HepG2 (cell line): Measurements from ENCODE around the gene TPGS1. TPM values are rescaled to one million over a fixed set of nuclear protein-coding genes. Genes with fewer than 3 reads are reported as not detected.

ENCODE experiments used
- CEBPG ChIP-seq: IDR thresholded peaks from 2 replicates; pipeline ENCODE4 v1.6.1; 2016
- EP300 ChIP-seq, 3 experiments: sonication (generic) in 1 of 3; formaldehyde crosslinking in 1 of 3; IDR thresholded peaks; 2 replicates each; pipeline versions ENCODE4 v1.5.1 to v1.6.1; 2011 to 2020; ENCODE audit warnings: low read depth in 2 of 3, low read length in 2 of 3, borderline replicate concordance in 1 of 3, improper control_type of control experiment in 1 of 3, mild to moderate bottlenecking in 1 of 3, missing genetic modification reagents in 1 of 3, moderate library complexity in 1 of 3
- FIP1L1 ChIP-seq: fragments of 200-400 bp; formaldehyde crosslinking; IDR thresholded peaks from 2 replicates; pipeline ENCODE4 v1.6.1; 2018; ENCODE audit warnings: low read depth, mild to moderate bottlenecking, low read length, moderate library complexity, borderline replicate concordance; ENCODE audit not compliant: insufficient read depth
- HIC2 ChIP-seq: sonication (generic); formaldehyde crosslinking; IDR thresholded peaks from 2 replicates; pipeline ENCODE4 v1.9.0; 2022; ENCODE audit warnings: low read depth, missing genetic modification reagents
- IKZF4 ChIP-seq: sonication (generic); formaldehyde crosslinking; IDR thresholded peaks from 2 replicates; pipeline ENCODE4 v1.5.1; 2020; ENCODE audit warnings: borderline replicate concordance, mild to moderate bottlenecking, low read depth, missing genetic modification reagents; ENCODE audit errors: not compliant biosample characterization
- MLXIP ChIP-seq: sonication (generic); formaldehyde crosslinking; IDR thresholded peaks from 2 replicates; pipeline ENCODE4 v1.9.0; 2021; ENCODE audit warnings: missing genetic modification reagents, borderline replicate concordance
- MXI1 ChIP-seq: IDR thresholded peaks from 3 replicates; pipeline ENCODE4 v1.6.1; 2012; ENCODE audit warnings: low read depth, low read length, inconsistent platforms, borderline replicate concordance
- NKX3-1 ChIP-seq: sonication (generic); formaldehyde crosslinking; IDR thresholded peaks from 2 replicates; pipeline ENCODE4 v1.5.0; 2020; ENCODE audit warnings: missing genetic modification reagents
- PBX2 ChIP-seq: IDR thresholded peaks from 2 replicates; pipeline ENCODE4 v1.6.1; 2016; ENCODE audit warnings: control low read depth
- SMAD3 ChIP-seq: sonication (generic); formaldehyde crosslinking; IDR thresholded peaks from 2 replicates; pipeline ENCODE4 v1.4.0; 2020; ENCODE audit warnings: missing genetic modification reagents
- SNAI1 ChIP-seq: sonication (generic); formaldehyde crosslinking; IDR thresholded peaks from 2 replicates; pipeline ENCODE4 v1.5.0; 2020; ENCODE audit warnings: mild to moderate bottlenecking, missing genetic modification reagents, borderline replicate concordance
- SUZ12 ChIP-seq: fragments of 150-350 bp; IDR thresholded peaks from 2 replicates; pipeline ENCODE4 v1.6.1; 2014; ENCODE audit warnings: low read depth, low read length
- TOPORS ChIP-seq: sonication (generic); formaldehyde crosslinking; IDR thresholded peaks from 2 replicates; pipeline ENCODE4 v1.8.0; 2023; ENCODE audit warnings: mild to moderate bottlenecking, missing genetic modification reagents
- XBP1 ChIP-seq: sonication (generic); formaldehyde crosslinking; IDR thresholded peaks from 2 replicates; pipeline ENCODE4 v1.5.0; 2020; ENCODE audit warnings: missing genetic modification reagents
- ZBTB34 ChIP-seq: sonication (generic); formaldehyde crosslinking; IDR thresholded peaks from 2 replicates; pipeline ENCODE4 v1.8.0; 2022; ENCODE audit warnings: mild to moderate bottlenecking, missing genetic modification reagents
- ZNF10 ChIP-seq: sonication (generic); formaldehyde crosslinking; IDR thresholded peaks from 2 replicates; pipeline ENCODE4 v1.4.0; 2020; ENCODE audit warnings: mild to moderate bottlenecking, low read depth, missing genetic modification reagents, borderline replicate concordance
- ZNF331 ChIP-seq: sonication (generic); formaldehyde crosslinking; IDR thresholded peaks from 2 replicates; pipeline ENCODE4 v1.4.0; 2020; ENCODE audit warnings: missing genetic modification reagents
- ZNF414 ChIP-seq: sonication (generic); formaldehyde crosslinking; IDR thresholded peaks from 2 replicates; pipeline ENCODE4 v1.5.0; 2020; ENCODE audit warnings: missing genetic modification reagents
- ZNF777 ChIP-seq: sonication (generic); formaldehyde crosslinking; IDR thresholded peaks from 2 replicates; pipeline ENCODE4 v1.4.0; 2020; ENCODE audit warnings: missing genetic modification reagents
- ZNF790 ChIP-seq: sonication (generic); formaldehyde crosslinking; IDR thresholded peaks from 2 replicates; pipeline ENCODE4 v1.8.0; 2022; ENCODE audit warnings: missing genetic modification reagents, mild to moderate bottlenecking, borderline replicate concordance
- polyA plus RNA-seq, 8 experiments: library from polyadenylated mRNA; depleted of rRNA in 3 of 8; stranded (reverse) in 7 of 8; unstranded in 1 of 8; fragments of >200 nt; fragmentation: Illumina TruSeq in 4 of 8; extraction: Trizol in 4 of 8; gene quantifications; 2 replicates each; pipeline versions ENCODE4 v1.2.1 to v1.2.3, GENCODE V29; 2011 to 2016; ENCODE audit warnings: low read depth in 4 of 8, missing spikeins in 1 of 8, mixed read lengths in 1 of 8; ENCODE audit not compliant: insufficient read depth in 1 of 8
- total RNA-seq, 5 experiments: library from RNA; depleted of rRNA; stranded (reverse); fragments of >200 nt; fragmentation: Illumina TruSeq; extraction: Trizol; gene quantifications; 2 replicates each; pipeline ENCODE4 v1.2.3, GENCODE V29; 2016; ENCODE audit warnings: low read depth in 1 of 5

TPGS1 gene
- total and polyA plus RNA-seq, 2 of the 13 experiments (the other 11 are each of a cell fraction or from before 2014, with no cell fraction given) = 1.1 to 6.2 TPM

GRCh38 chr19:566403-566802 is 59.1 kb downstream of the TPGS1 start (continued):
- no peak for TF ChIP-seq HIC2 (CRISPR knock-in tag)
- no peak for TF ChIP-seq MLXIP (CRISPR knock-in tag)
- TF ChIP-seq FIP1L1 = no peak
- TF ChIP-seq ZNF777 = no peak
- no peak for TF ChIP-seq SMAD3 (CRISPR knock-in tag)
- TF ChIP-seq NKX3-1 (CRISPR knock-in tag) = no peak
- TF ChIP-seq ZNF331 = 0 out of 2 replicates have a peak, but pooled peaks have one; percentile 22
- TF ChIP-seq PBX2 (CRISPR knock-in tag) = no peak
- TF ChIP-seq EP300 (IDR thresholded peaks at IDR 0.05; ENCODE audit: low read depth in 2 of 2, low read length in 2 of 2) = peak; percentile 28 to 68; a peak in 1 of 4 replicates
- TF ChIP-seq EP300 (CRISPR knock-in tag; IDR thresholded peaks at IDR 0.05; ENCODE audit: borderline replicate concordance) = peak; percentile 26; the same call in 1 of the 2 replicates
- no peak for TF ChIP-seq SNAI1 (CRISPR knock-in tag)
- no peak for TF ChIP-seq IKZF4 (CRISPR knock-in tag)
- no peak for TF ChIP-seq TOPORS (CRISPR knock-in tag)
- TF ChIP-seq SUZ12 = no peak
- peak; percentile 83 for TF ChIP-seq CEBPG (CRISPR knock-in tag)
- TF ChIP-seq ZNF10 (CRISPR knock-in tag) = no peak
- no peak for TF ChIP-seq ZNF790
- TF ChIP-seq ZNF414 (CRISPR knock-in tag) = no peak
- no peak for TF ChIP-seq ZBTB34 (CRISPR knock-in tag)
- TF ChIP-seq XBP1 = no peak
- no peak for TF ChIP-seq MXI1
